ENCODE data around the gene TCP11L2.

DNA sequence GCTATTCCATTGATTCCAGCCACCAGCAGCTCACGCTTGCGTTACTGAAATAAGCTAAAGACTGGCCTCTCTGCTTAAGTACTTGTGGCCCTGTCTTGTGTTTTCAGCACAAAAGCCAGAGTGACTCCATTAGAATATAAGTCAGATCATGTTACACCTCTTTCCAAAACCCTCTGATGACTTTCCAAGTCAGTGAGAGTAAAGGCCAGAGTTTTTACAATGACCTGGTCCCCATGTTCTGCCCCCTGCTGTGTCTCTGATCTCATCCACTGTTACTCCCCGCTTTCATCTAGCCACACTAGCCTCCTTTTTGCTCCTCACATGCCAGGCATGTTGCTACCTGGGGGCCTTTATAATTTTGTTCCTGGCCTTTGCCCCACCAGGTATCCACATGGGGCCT is 47.8 kb upstream of the TCP11L2 start:
- TF ChIP-seq, protein P1, sequence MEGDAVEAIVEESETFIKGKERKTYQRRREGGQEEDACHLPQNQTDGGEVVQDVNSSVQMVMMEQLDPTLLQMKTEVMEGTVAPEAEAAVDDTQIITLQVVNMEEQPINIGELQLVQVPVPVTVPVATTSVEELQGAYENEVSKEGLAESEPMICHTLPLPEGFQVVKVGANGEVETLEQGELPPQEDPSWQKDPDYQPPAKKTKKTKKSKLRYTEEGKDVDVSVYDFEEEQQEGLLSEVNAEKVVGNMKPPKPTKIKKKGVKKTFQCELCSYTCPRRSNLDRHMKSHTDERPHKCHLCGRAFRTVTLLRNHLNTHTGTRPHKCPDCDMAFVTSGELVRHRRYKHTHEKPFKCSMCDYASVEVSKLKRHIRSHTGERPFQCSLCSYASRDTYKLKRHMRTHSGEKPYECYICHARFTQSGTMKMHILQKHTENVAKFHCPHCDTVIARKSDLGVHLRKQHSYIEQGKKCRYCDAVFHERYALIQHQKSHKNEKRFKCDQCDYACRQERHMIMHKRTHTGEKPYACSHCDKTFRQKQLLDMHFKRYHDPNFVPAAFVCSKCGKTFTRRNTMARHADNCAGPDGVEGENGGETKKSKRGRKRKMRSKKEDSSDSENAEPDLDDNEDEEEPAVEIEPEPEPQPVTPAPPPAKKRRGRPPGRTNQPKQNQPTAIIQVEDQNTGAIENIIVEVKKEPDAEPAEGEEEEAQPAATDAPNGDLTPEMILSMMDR (IDR thresholded peaks at IDR 0.05; ENCODE audit: insufficient read depth, low read depth, low read length): no peak
- TF ChIP-seq EZH2 (IDR thresholded peaks at IDR 0.05; ENCODE audit: insufficient read depth, low read length): no peak

All from astrocyte (in vitro differentiated cells and primary cell).